GM21529 (cell line): ENCODE results near the gene DRGX.

Experiments used
- ATAC-seq: cut with Tn5 transposase; IDR thresholded peaks from one replicate; pipeline ENCODE4 v1.9.1; 2021; ENCODE audit not compliant: unreplicated experiment

Gene DRGX

DNA sequence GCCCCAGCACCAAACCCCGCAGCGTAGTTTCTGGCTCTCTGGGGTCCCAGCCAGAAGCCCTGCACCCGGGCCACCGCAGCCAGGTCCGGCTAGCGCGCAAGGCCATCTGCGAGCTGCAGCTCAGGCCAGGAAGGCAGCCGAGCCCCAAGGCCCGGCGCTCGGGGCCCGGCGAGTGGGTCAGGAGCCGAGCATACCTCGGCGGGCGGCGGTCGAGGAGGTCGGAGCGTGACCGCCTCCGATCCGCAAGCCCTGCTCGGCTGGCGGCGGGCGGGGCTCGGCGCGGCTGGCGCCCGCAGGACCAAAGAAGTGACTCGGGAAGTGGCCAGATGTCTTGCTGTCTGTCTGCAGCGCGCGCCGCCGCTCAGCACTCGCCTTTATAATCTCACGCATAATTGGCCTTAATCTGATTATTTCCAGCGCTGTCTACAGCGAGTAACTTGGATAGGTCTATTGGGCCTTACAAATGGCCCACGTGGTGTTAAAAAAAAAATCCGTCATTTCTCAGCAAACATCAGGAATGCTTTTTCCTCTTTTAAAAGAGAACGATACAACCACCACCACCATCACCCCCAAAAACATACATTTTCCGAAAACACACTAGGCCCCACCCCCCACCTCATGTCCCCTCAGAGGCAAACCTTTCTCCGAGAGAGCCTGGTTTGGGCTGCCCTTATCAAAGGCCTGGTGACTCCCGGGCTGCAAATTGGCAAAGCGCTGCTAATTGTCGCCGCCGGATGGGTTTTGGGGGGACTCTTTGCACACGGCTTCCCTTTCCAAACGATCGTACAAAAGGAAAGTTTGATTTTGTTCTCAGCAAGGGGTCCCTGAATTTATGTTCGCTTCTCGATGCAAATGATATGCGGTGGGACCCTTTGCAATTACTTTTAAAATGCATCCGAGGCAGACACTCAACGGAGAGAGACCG is at the start of gene DRGX:
Gene DRGX (minus strand): TSS at position 349 of the 925 bp plus-strand sequence. CDS start 649 bp downstream, outside the sequence.
- no peak for ATAC-seq

DNA sequence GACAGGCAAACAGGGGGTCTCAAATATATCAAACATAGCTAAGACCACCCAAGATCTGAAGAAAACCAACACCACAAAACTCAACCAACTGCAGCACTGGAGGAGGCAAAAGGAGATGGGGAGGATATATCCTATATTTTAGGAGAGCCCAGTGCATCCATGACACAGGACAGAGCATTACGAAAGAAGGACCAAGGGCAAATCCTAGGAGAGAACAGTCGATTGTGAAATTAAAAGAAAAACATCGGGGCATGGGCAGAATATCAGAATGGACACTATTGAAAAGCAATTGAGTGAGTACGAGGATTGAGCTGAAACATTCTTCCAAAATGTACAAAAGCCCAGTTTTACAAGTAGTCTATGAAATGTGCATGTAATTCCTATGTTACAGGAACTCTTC is 48.5 kb upstream of the DRGX start:
- ATAC-seq: no peak

DNA sequence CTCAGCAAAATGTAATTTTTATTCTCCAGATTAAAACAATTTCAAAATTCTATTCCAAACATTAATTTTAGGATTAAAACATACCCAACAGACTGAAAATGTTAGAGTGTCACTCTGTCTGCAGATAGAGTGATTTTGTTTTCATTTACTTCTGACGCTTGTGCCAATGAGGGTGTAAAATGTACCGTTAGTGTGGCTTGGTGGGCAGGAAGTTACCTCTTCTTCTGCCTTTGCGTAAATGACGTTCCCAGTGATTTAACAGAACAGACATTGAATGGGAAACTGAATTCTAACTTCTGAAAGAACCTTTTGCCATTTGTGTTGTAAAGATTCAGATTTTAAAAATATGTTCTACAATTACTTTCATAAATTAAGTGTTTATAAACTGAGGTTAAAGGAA is 47.0 kb upstream of the DRGX start:
- no peak for ATAC-seq

GRCh38 chr10:49441488-49442476 is 45.9 kb upstream of the DRGX start:
- no peak for ATAC-seq

DNA sequence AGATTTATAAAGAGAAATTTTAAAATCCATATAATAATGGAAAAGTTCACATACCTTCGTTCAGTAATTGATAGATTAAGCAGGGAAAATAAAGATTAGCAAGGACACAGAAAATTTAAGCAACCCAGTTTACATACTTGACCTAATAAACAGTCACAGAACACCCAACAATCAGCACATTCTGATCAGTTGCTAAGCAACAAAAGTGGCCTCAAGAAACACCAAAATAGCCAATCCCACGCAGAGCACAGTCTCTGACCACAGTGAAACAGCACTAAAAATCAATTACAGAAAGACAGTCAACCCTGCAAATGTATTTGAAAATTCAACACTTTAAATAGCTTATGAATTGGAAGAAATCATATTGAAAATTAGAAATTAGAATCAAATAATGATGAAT is 39.3 kb upstream of the DRGX start:
- no peak for ATAC-seq

- no peak for ATAC-seq
These were observed 37.2 kb upstream of the DRGX start for GRCh38 chr10:49433069-49433468.

GRCh38 chr10:49431426-49431825 is 35.5 kb upstream of the DRGX start:
- ATAC-seq: no peak

DNA sequence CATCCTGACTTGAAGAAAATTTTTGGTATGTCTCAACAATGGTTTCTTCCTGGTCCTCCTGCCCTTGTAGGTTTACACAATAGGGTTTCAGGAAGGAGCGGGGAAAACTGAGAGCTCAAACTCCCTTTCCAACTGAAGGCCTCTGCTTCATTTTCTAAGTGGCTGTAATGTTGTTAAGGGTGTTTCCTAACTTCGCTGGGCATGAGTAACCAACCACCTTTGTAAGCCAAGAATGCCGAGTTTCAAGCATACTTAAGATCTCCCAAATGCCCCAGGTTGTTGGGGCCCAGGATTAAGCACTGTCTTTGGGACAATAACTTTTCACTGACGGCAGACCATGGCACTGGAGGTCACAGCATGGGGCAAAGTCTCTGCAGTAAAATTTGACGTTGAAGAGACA is 33.6 kb upstream of the DRGX start:
- ATAC-seq: no peak

DNA sequence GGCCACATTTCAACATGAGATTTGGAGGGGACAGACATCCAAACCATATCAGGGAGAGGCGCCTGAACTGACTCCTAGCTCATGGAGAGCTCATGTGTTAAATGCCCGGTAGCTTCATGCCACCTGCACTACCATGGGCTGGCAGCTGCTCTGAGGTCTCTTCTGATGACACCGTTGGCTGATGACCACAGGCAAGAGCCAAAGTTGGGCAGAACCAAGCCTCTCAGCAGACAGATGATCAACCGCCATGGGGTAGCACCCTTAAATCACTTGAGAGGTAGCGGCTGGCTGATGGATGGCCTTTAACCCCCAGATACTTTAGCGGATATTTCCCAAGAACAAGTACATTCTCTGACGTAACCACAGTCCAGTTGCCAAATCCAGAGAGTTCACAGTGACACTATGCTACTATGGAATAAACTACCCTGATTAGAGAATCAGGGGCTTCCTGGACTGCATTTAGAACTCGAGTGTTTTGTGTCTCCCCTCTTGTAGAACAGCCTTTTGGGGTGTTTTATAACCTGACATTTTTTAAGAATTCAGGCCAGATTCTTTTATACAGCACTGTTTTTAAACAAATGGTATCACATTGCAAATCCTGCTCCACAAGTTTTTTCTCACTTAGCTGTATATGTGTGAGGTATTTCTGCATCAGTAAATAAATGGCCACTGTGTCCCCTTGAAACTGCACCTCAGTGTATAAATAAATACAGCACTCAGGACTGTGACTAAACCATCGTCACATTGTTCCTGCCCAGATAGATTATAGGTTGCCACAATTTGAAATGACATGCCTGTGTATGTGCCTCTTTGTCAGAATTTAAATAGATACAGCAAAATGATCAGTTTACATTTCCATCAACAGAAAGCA is 30.8 kb upstream of the DRGX start:
- no peak for ATAC-seq

GRCh38 chr10:49419005-49419404 is 23.1 kb upstream of the DRGX start:
- ATAC-seq: no peak

- no peak for ATAC-seq
These were observed 22.4 kb upstream of the DRGX start for GRCh38 chr10:49418328-49418727.

GRCh38 chr10:49418053-49418326 is 22.1 kb upstream of the DRGX start:
- no peak for ATAC-seq

GRCh38 chr10:49417311-49418052 is 21.6 kb upstream of the DRGX start:
- no peak for ATAC-seq

GRCh38 chr10:49415846-49416245 is 20.0 kb upstream of the DRGX start:
- no peak for ATAC-seq

GRCh38 chr10:49415109-49415508 is 19.2 kb upstream of the DRGX start:
- no peak for ATAC-seq

DNA sequence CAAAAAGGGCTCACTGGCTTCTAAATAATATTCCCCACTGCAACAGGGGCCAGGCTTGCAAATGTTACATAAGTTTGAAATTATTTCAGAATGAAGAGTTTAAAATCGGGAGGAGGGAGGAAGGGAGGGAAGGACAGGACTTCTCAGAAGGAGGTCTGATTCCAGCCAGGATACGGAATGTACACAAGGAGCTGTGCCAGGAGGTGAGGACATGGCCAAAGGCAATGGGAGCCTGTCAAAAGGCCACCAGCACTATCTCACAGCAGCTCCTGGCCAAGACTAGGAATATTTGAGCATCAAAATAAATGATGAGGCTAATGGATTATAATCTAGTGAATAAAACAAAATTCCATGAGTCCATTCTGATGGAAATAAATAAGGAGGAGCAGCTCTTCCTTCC is 18.6 kb upstream of the DRGX start:
- no peak for ATAC-seq

DNA sequence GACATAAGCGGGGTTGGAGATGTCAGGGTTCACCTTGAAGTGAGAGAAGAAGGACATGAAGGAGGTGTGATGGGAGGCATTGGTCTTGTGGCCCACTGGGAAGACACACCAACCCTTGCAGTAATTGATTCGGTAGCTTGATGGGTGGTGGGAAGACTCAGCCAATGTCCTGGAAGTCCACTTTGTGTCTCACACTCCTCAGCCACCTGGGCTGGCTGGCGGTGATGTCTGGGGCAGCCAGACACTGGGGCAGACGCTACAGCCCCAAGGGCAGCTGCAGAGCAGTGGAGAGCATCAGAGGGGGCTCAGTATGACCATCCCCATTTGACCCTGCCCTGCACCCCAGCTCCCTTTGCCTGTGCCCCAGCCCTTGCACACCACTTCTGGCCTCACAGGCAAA is 16.7 kb upstream of the DRGX start:
- ATAC-seq: no peak

GRCh38 chr10:49410365-49411074 is 14.6 kb upstream of the DRGX start:
- ATAC-seq: no peak

DNA sequence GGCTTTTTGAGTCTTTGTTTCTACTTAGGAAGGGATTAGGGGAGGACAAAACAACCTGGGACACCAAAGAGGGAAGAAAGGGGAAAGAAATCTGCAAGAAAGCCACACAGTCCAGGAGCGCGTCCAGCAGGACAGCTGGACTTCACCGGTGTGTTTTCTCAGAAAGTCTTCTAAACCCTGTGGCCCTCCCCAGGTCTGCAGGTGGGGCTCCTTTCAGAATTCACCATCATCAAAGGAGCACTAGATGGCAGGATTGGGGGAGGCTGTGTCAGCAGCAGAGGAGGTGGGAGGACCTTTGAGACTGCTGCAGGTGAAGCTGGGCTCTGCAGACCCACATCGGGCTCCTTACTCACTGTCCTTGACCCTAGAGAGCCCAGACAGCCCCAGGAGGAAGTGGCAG is 13.9 kb upstream of the DRGX start:
- no peak for ATAC-seq
